Amniotic epithelial cell (primary cell): ENCODE data around the gene MYOZ2.
"Not testable (repeated sequence)": the region's sequence is repeated elsewhere in the genome, so short reads cannot be mapped to it uniquely, and the experiment has no call there.

Experiments
- DNase-seq: peaks from one replicate; pipeline ENCODE4 v3.0.0-alpha.2; 2010; ENCODE audit warnings: low read depth

Gene MYOZ2

DNA sequence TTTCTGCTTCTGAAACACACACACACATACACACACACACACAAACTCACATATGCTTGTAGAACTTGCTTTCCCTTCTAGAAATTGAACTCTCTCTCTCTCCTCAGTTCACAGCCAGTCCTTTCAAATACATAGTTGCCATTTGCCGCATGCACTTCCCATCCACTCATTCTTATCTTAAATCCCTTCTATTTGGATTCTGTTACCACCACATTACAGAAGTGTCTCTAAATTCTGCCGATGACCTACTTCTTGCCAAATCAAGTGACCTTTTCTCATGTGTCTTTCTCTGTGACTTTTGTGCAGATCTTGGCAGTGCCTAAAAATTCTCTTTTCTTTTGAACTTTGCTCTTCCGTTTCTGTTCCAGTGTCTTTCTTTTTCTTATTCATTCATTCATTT lies 7.5 kb upstream of the MYOZ2 start:
- DNase-seq, result no peak

DNA sequence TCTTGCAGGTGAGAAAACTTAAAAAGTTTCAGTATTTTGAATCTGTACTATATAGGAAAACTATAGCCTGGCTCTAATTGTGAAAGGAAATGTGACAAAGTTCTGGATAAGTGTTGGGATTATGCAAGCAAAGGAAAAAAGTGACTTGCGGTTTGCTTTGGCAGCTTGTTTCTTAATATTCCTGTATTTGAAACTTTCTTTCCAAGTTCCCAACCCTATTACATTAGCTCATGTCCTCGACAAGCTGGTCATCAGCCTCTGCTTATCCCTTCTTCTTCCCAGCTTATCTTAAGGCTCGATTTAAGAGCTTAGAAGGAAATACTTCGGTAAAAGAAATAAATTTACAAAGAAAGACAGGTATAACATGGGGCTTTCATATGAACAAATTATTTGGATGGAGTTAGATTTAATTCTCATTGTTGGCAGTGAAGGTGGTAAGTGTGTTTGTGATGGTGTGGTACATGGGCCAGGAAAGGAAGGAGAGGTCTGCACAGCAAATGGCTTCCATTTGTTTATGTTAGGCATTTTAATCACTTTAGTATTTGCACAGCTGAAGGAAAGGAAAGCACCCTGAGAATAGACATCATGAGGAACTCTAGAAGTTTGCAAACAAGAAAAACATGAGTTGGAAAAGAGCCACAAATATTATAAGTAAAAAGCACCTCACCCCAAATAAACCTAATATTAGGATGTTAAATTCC lies 5.1 kb upstream of the MYOZ2 start:
- DNase-seq, result peak; percentile 63

DNA sequence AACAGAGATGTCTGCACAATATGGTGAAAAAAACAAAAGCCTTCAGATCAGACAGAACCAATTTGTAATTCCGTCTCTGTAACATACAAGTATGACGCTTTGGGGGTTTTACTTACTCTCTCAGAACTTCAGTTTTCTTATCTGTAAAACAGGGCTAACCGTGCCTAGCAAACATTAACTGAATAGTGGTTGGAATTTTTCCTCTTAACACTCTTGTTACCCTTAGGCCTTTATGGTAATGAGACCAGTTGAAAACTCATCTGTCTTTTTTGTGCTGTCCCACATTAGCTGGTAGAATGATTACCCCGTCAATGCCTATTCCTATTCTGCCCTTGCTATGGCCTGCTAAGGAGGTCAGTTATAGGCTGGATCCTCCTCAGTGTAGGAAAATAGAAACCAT lies 4.5 kb upstream of the MYOZ2 start:
- DNase-seq, result no peak

GRCh38 chr4:119132306-119132705 lies 3.3 kb upstream of the MYOZ2 start:
- DNase-seq, result no peak

DNA sequence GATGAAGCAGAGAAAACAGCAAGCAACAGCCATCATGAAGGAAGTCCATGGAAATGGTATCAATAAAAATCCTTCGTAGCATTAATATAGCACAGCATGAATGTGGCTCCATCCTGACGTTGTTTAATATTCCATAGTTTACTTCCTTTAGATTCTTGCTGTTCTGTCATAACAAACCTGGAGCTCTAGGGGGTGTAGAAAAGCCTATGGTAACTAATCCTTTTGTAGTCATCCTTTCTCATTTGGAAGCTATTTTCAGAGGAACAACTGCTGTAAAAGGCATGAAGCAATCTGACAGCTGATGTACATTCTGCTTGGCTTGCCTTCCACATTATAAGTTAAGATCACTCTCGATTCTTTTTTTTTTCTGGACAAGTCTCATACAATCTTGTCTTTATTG lies 914 bp downstream of the MYOZ2 start:
- DNase-seq, result peak; percentile 70

GRCh38 chr4:119138046-119138445 lies 2.4 kb downstream of the MYOZ2 start:
- peak; percentile 98 for DNase-seq

DNA sequence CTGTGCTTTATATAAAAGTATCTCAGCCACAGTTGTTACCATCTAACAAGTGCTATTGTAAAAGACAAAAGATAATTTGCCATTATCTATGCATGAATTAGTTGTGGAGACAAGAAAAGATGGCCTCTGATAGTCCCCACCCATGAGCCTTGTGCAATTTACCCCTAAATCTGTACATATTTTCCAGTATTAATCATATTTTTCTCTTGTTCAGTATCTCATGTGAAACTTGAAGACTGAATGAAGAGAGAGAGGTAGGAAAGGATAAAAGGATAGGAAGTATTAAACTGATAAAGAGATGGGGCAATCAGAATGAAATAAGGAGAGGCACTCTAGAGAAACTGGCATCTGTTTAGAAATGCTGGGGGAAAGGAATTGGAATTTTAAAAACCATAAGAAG lies 3.7 kb downstream of the MYOZ2 start:
- DNase-seq, result peak; percentile 81

DNA sequence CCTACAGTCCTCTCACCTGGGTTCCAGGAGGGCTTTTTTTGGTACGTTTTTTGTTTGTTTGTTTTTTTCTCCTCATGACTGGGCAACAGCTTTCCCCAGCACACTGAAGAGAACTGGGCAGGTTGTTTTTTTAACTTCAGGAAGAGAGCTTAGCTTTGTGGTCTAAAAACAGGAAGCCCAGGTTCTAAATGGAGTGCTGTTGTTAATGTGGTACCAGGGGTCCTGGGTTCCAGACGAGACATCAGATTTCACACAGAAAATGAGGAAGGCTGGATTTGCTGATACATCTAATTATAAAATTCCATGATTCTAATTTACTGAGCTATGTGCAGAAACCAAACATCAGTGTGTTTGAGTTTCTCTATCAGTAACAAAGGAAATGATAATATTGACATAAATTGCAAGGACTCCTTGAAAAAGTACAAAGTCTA lies 4.2 kb downstream of the MYOZ2 start:
- no peak for DNase-seq

- DNase-seq, result not testable (repeated sequence)
Observed at GRCh38 chr4:119141283-119141682, 5.7 kb downstream of the MYOZ2 start.

DNA sequence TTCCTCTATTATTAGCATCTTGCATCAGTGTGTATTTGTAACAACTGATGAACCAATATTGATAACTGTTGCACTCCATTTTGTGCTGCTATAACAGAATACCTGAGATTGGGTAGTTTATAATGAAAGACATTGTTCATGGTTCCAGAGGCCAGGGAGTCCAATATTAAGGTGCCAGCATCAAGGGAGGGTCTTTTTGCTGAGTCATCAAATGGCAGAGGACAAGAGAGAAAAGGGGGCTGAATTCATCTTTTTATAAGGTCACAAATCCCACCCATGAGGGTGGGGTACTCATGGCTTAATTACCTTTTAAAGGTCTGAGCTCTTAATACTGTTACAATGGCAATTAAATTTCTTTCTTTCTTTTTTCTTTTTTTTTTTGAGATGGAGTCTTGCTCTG lies 7.2 kb downstream of the MYOZ2 start:
- no peak for DNase-seq

- DNase-seq, result peak; percentile 55
Observed at GRCh38 chr4:119143341-119143740, 7.7 kb downstream of the MYOZ2 start.

DNA sequence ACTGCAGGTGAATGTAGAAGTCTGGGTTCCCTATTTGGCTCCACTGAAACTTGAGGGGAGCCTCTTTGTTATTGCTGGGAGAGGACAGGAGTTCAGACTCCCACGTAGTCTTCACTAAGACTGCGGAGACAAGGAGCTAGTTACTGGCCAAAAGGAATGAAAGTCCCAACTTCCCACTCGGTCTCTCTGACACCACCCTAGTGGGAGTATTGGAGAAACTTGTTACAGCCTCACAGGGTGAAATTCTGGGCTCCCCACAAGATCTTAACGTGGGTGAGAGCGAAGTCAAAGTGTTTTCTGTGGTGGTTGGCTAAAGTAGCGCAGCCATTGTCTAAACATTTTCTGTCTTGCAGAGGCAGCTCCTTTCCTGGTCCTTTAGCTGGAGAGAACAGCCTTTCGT lies 13.5 kb downstream of the MYOZ2 start:
- no peak for DNase-seq

GRCh38 chr4:119151161-119151560 lies 15.5 kb downstream of the MYOZ2 start:
- DNase-seq, result no peak

GRCh38 chr4:119152741-119153140 lies 17.1 kb downstream of the MYOZ2 start:
- DNase-seq, result peak; percentile 47

DNA sequence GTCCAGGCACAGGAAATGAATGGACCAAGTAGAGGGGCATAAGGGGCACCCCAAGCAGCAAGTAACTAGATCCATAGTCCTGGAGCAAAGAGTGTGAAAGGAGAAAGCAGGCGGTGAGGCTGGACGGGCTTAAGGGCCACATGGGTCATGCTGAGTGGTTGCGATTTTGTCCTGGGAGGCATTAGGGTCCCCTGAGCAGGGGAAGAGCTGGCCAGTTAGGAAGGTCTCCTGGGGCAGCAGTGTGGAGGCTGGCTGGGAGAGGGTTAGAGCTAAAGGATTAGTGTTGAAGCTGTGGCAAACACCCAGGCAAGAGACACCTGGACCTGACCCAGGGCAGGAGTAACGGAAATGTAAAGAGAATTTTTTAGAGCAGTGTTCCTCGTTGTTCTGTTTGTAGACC lies 26.5 kb downstream of the MYOZ2 start:
- no peak for DNase-seq

- no peak for DNase-seq
Observed at GRCh38 chr4:119165767-119166166, 30.1 kb downstream of the MYOZ2 start.

DNA sequence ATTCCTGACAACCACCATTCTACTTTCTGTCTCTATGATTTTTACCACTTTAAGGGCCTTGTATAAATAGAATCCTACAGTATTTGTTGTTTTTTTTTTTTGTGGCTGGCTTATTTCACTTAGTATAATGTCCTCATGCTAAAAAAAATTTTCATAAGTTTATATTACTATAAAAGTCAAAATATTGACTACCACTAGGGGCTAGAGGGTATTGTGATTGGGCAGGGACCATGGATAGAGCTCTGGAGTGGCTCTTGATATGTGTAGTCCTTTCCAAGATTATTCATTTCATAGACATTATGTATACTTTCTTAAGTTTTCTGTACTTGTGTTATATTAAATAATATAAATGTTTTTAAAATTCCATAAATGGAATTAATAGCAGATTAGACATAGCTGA lies 34.6 kb downstream of the MYOZ2 start:
- no peak for DNase-seq

- DNase-seq, result no peak
Observed at GRCh38 chr4:119172223-119172622, 36.6 kb downstream of the MYOZ2 start.

DNA sequence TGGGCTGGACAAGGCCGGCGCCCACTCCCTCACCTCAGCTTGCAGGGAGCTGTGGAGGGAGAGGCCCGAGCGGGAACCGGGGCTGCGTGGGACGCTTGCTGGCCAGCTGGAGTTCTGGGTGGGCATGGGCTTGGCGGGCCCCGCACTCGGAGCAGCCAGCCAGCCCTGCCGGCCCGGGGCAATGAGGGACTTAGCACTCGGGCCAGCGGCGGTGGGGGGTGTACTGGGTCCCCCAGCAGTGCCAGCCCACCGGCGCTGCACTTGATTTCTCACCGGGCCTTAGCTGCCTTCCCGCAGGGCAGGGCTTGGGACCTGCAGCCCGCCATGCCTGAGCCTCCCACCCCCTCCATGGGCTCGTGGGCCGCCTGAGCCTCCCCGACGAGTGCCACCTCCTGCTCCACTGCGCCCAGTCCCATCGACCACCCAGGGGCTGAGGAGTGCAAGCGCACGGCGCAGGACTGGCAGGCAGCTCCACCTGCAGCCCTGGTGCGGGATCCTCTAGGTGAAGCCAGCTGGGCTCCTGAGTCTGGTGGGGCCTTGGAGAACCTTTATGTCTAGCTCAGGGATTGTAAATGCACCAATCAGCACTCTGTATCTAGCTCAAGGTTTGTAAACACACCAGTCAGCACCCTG lies 38.2 kb downstream of the MYOZ2 start:
- not testable (repeated sequence) for DNase-seq

- DNase-seq, result no peak
Observed at GRCh38 chr4:119179011-119179410, 43.4 kb downstream of the MYOZ2 start.

- DNase-seq, result no peak
Observed at GRCh38 chr4:119184128-119184527, 48.5 kb downstream of the MYOZ2 start.

DNA sequence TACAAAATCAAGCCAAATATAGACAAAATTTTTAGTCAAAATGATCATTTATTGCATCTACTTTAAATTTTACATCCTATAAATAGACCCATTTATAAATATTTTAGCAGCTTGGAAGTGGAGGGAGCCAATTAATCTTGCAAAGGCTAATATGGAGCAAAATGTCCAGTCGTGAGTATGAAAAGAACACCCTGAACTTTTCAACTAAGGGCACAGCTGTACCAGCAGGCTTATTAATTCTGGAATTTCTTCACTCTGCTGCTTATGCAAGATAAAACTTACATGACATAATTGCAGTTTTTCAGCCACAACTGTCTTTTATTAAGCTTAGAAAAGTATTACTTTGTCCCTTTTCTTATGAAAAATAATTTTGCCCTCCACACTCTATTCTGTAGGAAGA lies 54.0 kb downstream of the MYOZ2 start:
- peak; percentile 87 for DNase-seq

GRCh38 chr4:119190354-119190753 lies 54.7 kb downstream of the MYOZ2 start:
- DNase-seq, result no peak

DNA sequence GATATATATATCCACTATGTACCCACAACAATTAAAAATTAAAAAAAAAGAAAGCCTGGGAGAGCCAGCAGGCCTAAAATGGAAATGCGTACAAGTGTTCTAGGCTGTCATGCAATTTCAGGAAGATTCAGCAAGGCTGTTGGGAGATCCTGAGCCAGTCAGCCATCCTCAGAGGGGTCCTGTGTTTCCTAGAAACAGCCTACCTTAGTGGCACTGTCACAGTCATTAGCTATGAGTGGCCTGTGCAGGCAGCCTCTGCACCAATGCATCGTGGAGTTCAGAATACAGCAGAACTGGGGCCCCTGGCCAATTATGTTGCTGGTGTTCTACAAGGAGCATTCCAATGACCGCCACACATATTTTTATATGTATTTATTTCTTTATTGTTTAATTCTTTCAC lies 55.9 kb downstream of the MYOZ2 start:
- no peak for DNase-seq
